ENCODE results near the gene MESP2.

The MESP2 gene

DNA sequence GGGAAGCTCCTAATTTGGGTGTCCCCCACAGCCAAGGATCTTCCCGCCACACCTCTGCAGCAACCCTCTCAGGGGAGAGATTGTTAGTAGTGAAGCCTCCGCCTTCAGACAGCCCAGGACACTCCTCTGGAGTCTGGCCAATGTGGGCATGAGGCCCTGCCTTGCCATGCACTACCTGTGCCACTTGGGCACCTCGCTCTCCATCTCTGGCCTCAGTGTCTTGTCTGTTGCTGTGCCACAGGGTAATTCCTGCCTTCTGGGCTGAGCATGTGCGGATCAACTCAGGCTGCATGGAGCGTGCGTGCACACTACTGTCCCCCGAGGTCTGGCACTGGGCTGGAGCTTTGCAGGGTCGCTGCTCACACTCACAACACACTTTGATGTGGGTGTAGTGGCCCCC is 17.2 kb upstream of the MESP2 start:
- no peak overlapping the region for H3K4me3 ChIP-seq (ENCODE audit: low read length)
- no peaks in the 10 kb centered on the region for H3K27me3 ChIP-seq (ENCODE audit: control insufficient read depth, insufficient read depth, low read length)
- no peaks in the 10 kb centered on the region for H3K36me3 ChIP-seq (ENCODE audit: control insufficient read depth, insufficient read depth, low read length)
- peaks cover 3% of the 10 kb centered on the region for H3K4me1 ChIP-seq (ENCODE audit: control insufficient read depth, insufficient read depth, low read length)
- no peak overlapping the region for H3K27ac ChIP-seq (ENCODE audit: low read depth, low read length)
- H3K9ac ChIP-seq (ENCODE audit: low read length): no peak overlapping the region

- peaks cover 3% of the 10 kb centered on the region for H3K4me1 ChIP-seq (ENCODE audit: control insufficient read depth, insufficient read depth, low read length)
- H3K9ac ChIP-seq (ENCODE audit: low read length): no peak overlapping the region
- no peak overlapping the region for H3K4me3 ChIP-seq (ENCODE audit: low read length)
- H3K36me3 ChIP-seq (ENCODE audit: control insufficient read depth, insufficient read depth, low read length): no peaks in the 10 kb centered on the region
- no peaks in the 10 kb centered on the region for H3K27me3 ChIP-seq (ENCODE audit: control insufficient read depth, insufficient read depth, low read length)
- no peak overlapping the region for H3K27ac ChIP-seq (ENCODE audit: low read depth, low read length)
Measured at GRCh38 chr15:89759835-89760234, 16.3 kb upstream of the MESP2 start.

DNA sequence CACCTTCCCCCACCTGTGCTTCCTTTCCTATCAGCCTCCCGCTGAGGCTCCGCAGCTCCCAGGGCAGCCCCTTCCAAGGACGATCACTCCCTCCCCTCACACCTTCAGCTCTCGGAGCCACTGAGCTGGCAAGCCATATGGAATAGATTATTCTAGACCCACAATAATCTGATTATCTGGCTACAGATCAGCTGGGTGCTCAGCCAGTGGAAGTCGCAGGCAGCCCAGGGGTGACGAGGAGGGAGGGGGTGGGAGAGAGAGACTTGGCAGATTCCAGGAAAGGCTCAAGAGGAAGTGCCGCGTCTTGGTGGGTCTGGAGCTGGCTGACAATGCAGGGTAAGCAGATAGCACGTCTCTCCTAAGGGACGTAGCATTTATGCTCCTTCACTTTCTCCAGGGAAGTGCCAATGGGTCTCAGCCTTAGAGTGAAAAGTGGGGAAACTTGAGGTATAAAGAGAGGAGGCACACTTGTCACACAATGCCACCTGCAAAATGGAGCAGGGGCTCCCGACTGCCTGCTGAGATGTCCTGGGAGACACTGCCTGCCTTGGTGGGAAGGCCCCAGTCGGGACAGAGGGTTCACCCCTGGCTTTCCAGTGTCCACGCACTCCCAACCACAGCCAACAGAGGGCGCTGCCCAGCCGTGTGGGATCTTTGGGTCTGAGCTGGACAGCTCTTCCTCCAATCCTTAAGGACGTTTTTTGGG is 15.7 kb upstream of the MESP2 start:
- peak overlapping the region; percentile 2 for H3K27ac ChIP-seq (ENCODE audit: low read depth, low read length)
- no peak overlapping the region for H3K4me3 ChIP-seq (ENCODE audit: low read length)
- no peak overlapping the region for H3K9ac ChIP-seq (ENCODE audit: low read length)
- H3K27me3 ChIP-seq (ENCODE audit: control insufficient read depth, insufficient read depth, low read length): no peaks in the 10 kb centered on the region
- H3K4me1 ChIP-seq (ENCODE audit: control insufficient read depth, insufficient read depth, low read length): peaks cover 3% of the 10 kb centered on the region
- H3K36me3 ChIP-seq (ENCODE audit: control insufficient read depth, insufficient read depth, low read length): no peaks in the 10 kb centered on the region

DNA sequence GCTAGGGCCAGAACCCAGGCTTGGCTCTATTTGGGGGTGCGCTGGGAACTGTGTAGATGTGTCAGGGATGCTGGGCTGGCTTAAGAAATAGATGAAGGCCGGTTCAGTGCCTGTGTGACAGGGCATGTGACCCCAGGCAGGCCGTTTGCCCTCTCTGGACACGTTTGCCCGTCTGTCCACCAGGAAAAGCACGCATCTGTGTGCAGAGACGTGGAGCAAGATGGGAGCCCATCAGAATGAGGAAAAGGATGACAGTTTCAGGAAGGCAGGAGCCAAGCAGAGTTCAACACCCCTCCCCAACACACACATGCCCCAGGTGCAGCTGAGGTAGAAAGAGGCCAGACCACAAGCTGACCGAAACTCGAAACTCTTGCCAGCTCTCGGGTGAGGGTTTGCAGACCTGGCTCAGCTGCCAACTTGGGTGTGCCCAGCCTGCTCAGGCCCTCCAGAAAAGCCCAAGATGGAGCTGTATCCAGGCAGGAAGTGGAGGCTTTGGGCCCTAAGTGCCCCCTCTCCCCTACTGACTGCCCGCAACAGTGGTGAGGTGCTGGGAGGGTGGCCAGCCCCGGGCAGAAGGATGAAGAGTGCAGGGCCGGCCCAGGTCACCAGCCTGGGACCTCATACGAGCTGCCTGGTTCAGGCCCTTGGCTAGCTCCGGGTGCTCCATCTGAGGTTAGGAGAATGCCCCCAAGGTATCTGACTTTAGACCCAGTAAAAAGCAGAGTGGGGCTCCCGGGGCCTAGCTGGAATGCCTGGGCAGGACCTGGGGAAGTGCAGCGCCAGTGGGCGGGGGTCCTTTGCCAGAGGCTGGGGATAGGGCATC is 14.9 kb upstream of the MESP2 start:
- Histone ChIP-seq H3K36me3 (ENCODE audit: control insufficient read depth, insufficient read depth, low read length) (no peaks in the 10 kb centered on the region), H3K4me1 (ENCODE audit: control insufficient read depth, insufficient read depth, low read length) (peaks cover 3% of the 10 kb centered on the region), H3K4me3 (ENCODE audit: low read length) (no peak overlapping the region), H3K9ac (ENCODE audit: low read length) (no peak overlapping the region), H3K27me3 (ENCODE audit: control insufficient read depth, insufficient read depth, low read length) (no peaks in the 10 kb centered on the region), H3K27ac (ENCODE audit: low read depth, low read length) (peak overlapping the region; percentile 2)

GRCh38 chr15:89761929-89762328 is 14.2 kb upstream of the MESP2 start:
- no peaks in the 10 kb centered on the region for H3K27me3 ChIP-seq (ENCODE audit: control insufficient read depth, insufficient read depth, low read length)
- H3K27ac ChIP-seq (ENCODE audit: low read depth, low read length): no peak overlapping the region
- no peaks in the 10 kb centered on the region for H3K36me3 ChIP-seq (ENCODE audit: control insufficient read depth, insufficient read depth, low read length)
- H3K9ac ChIP-seq (ENCODE audit: low read length): no peak overlapping the region
- peaks cover 3% of the 10 kb centered on the region for H3K4me1 ChIP-seq (ENCODE audit: control insufficient read depth, insufficient read depth, low read length)
- H3K4me3 ChIP-seq (ENCODE audit: low read length): no peak overlapping the region

- H3K27ac ChIP-seq (ENCODE audit: low read depth, low read length): no peak overlapping the region
- no peaks in the 10 kb centered on the region for H3K36me3 ChIP-seq (ENCODE audit: control insufficient read depth, insufficient read depth, low read length)
- no peak overlapping the region for H3K4me3 ChIP-seq (ENCODE audit: low read length)
- H3K4me1 ChIP-seq (ENCODE audit: control insufficient read depth, insufficient read depth, low read length): peaks cover 3% of the 10 kb centered on the region
- H3K9ac ChIP-seq (ENCODE audit: low read length): no peak overlapping the region
- H3K27me3 ChIP-seq (ENCODE audit: control insufficient read depth, insufficient read depth, low read length): no peaks in the 10 kb centered on the region
Measured at GRCh38 chr15:89765694-89766093, 10.4 kb upstream of the MESP2 start.

- no peak overlapping the region for H3K9ac ChIP-seq (ENCODE audit: low read length)
- no peaks in the 10 kb centered on the region for H3K27me3 ChIP-seq (ENCODE audit: control insufficient read depth, insufficient read depth, low read length)
- no peak overlapping the region for H3K27ac ChIP-seq (ENCODE audit: low read depth, low read length)
- H3K36me3 ChIP-seq (ENCODE audit: control insufficient read depth, insufficient read depth, low read length): no peaks in the 10 kb centered on the region
- H3K4me3 ChIP-seq (ENCODE audit: low read length): no peak overlapping the region
- no peaks in the 10 kb centered on the region for H3K4me1 ChIP-seq (ENCODE audit: control insufficient read depth, insufficient read depth, low read length)
Measured at GRCh38 chr15:89766357-89767311, 9.5 kb upstream of the MESP2 start.

- H3K36me3 ChIP-seq (ENCODE audit: control insufficient read depth, insufficient read depth, low read length): no peaks in the 10 kb centered on the region
- no peak overlapping the region for H3K27ac ChIP-seq (ENCODE audit: low read depth, low read length)
- no peak overlapping the region for H3K4me3 ChIP-seq (ENCODE audit: low read length)
- H3K4me1 ChIP-seq (ENCODE audit: control insufficient read depth, insufficient read depth, low read length): no peaks in the 10 kb centered on the region
- H3K9ac ChIP-seq (ENCODE audit: low read length): no peak overlapping the region
- H3K27me3 ChIP-seq (ENCODE audit: control insufficient read depth, insufficient read depth, low read length): no peaks in the 10 kb centered on the region
Measured at GRCh38 chr15:89767411-89767915, 8.7 kb upstream of the MESP2 start.

DNA sequence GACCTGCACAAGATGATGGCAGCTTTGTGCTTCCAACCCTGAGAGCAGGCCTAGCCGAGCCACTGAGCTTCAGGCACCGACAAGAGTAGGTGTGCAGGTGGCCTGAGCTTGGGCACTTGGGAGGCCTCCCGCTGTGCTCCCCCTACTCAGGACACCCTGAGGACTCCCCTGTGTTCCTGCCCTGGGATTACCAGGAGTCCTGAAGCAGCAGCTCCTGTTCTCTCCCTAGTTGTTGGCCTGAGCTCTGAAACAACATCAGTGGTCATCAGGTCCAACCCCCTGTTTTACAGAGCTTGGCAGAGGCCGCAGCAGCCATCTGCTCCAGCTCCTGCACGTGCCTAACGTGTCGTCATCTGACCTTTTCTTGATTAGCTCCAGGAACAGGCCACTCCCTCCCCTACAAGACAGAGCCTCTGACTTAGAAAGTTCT is 8.0 kb upstream of the MESP2 start:
- Histone ChIP-seq H3K27ac (ENCODE audit: low read depth, low read length) (no peak overlapping the region), H3K27me3 (ENCODE audit: control insufficient read depth, insufficient read depth, low read length) (no peaks in the 10 kb centered on the region), H3K36me3 (ENCODE audit: control insufficient read depth, insufficient read depth, low read length) (no peaks in the 10 kb centered on the region), H3K4me1 (ENCODE audit: control insufficient read depth, insufficient read depth, low read length) (no peaks in the 10 kb centered on the region), H3K4me3 (ENCODE audit: low read length) (no peak overlapping the region), H3K9ac (ENCODE audit: low read length) (no peak overlapping the region)

- H3K4me3 ChIP-seq (ENCODE audit: low read length): no peak overlapping the region
- H3K27me3 ChIP-seq (ENCODE audit: control insufficient read depth, insufficient read depth, low read length): no peaks in the 10 kb centered on the region
- H3K36me3 ChIP-seq (ENCODE audit: control insufficient read depth, insufficient read depth, low read length): no peaks in the 10 kb centered on the region
- no peak overlapping the region for H3K9ac ChIP-seq (ENCODE audit: low read length)
- H3K27ac ChIP-seq (ENCODE audit: low read depth, low read length): no peak overlapping the region
- H3K4me1 ChIP-seq (ENCODE audit: control insufficient read depth, insufficient read depth, low read length): no peaks in the 10 kb centered on the region
Measured at GRCh38 chr15:89769366-89769765, 6.8 kb upstream of the MESP2 start.

- no peak overlapping the region for H3K4me3 ChIP-seq (ENCODE audit: low read length)
- no peak overlapping the region for H3K9ac ChIP-seq (ENCODE audit: low read length)
- H3K27me3 ChIP-seq (ENCODE audit: control insufficient read depth, insufficient read depth, low read length): no peaks in the 10 kb centered on the region
- no peaks in the 10 kb centered on the region for H3K4me1 ChIP-seq (ENCODE audit: control insufficient read depth, insufficient read depth, low read length)
- H3K27ac ChIP-seq (ENCODE audit: low read depth, low read length): no peak overlapping the region
- no peaks in the 10 kb centered on the region for H3K36me3 ChIP-seq (ENCODE audit: control insufficient read depth, insufficient read depth, low read length)
Measured at GRCh38 chr15:89770041-89770440, 6.1 kb upstream of the MESP2 start.

Data from rectal smooth muscle tissue (tissue), 1 donor.